Activated CD8-positive, alpha-beta T cell treated with anti-CD3 and anti-CD28 coated beads, Interleukin-2, amount 10 ng/mL, durations not matched to agents 7 days and 5 days (primary cell): ENCODE data around the gene GRM7. TPM values are rescaled to one million over a fixed set of nuclear protein-coding genes. Genes with fewer than 3 reads are reported as not detected.

ENCODE experiments used
- ATAC-seq: fragments of 150-1000 bp; cut with Tn5 transposase; one replicate; pipeline ENCODE4 v1.10.0; 2021; ENCODE audit warnings: moderate library complexity
- CTCF ChIA-PET: fragments of 350-600 bp; sonication (Branson Sonifier 250); formaldehyde crosslinking; loops from one replicate; lab custom pipeline; 2021; ENCODE audit warnings: antibody characterized with exemption; lab: Charles Lee
- POLR2A ChIA-PET: fragments of 350-600 bp; sonication (Branson Sonifier 250); formaldehyde crosslinking; loops from one replicate; lab custom pipeline; 2021; ENCODE audit warnings: antibody characterized with exemption; lab: Charles Lee
- DNase-seq: peaks from one replicate; pipeline ENCODE4 v3.0.0-alpha.2; 2020
- H3K27ac Mint-ChIP-seq: one replicate; pipeline ENCODE4 v1.8.0; 2021; ENCODE audit warnings: mild to moderate bottlenecking, mixed read lengths
- H3K27me3 Mint-ChIP-seq: one replicate; pipeline ENCODE4 v1.8.0; 2021; ENCODE audit warnings: low read depth, mixed read lengths
- H3K36me3 Mint-ChIP-seq: one replicate; pipeline ENCODE4 v1.8.0; 2021; ENCODE audit warnings: low read depth, mixed read lengths
- H3K4me1 Mint-ChIP-seq: one replicate; pipeline ENCODE4 v1.8.0; 2021; ENCODE audit warnings: low read depth, mixed read lengths
- H3K4me3 Mint-ChIP-seq: one replicate; pipeline ENCODE4 v1.8.0; 2021; ENCODE audit warnings: mild to moderate bottlenecking, mixed read lengths
- H3K9me3 Mint-ChIP-seq: one replicate; pipeline ENCODE4 v1.8.0; 2022; ENCODE audit warnings: mixed read lengths; ENCODE audit not compliant: insufficient read depth
- total RNA-seq, 2 experiments: library from RNA; stranded (reverse); gene quantifications; one replicate each; pipeline ENCODE4 v1.2.3, GENCODE V29; 2021

Gene GRM7
- total RNA-seq, 2 experiments from 2014 or later, result not detected

DNA sequence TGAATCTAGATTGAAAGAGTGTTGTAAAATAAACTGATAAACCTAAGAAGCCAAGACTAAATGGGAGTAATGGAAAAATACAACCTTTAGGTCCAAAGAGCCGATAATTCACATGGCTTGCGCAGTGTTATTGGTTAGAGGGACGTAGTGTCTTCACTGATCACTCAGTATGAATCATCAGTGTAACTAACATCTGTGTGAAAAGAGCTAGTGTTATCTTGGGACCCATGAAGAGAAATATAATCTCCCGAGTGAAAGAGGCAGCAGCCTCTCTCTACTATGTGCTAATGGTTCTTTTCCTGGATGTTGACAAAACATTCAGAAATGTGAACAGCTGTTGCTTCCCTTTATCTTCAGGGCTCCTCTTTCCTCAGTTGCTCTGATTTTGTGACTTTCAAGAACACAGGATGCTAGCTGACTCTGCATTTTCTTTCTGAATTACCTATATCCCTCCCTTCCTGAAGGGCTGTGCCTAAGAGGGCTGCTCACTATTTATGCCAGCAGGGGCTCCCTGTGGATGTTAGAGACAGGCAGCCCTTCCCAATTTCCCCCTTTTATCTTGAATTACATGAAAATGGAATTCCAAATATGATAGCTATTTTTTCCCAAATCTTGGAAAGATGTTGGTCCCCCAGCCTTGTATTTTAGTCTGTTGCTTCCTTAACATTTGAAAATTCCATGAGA, 128.8 kb downstream of the GRM7 start:
- CTCF ChIA-PET, result no interaction called here
- ATAC-seq, result no peak
- Mint-ChIP-seq H3K4me1 (no peaks in the 10 kb centered on the region), H3K27ac (no peak overlapping the region), H3K36me3 (no peaks in the 10 kb centered on the region), H3K27me3 (no peaks in the 10 kb centered on the region), H3K4me3 (no peak overlapping the region), H3K9me3 (no peaks in the 10 kb centered on the region)
- POLR2A ChIA-PET, result no interaction called here
- DNase-seq, result no peak

DNA sequence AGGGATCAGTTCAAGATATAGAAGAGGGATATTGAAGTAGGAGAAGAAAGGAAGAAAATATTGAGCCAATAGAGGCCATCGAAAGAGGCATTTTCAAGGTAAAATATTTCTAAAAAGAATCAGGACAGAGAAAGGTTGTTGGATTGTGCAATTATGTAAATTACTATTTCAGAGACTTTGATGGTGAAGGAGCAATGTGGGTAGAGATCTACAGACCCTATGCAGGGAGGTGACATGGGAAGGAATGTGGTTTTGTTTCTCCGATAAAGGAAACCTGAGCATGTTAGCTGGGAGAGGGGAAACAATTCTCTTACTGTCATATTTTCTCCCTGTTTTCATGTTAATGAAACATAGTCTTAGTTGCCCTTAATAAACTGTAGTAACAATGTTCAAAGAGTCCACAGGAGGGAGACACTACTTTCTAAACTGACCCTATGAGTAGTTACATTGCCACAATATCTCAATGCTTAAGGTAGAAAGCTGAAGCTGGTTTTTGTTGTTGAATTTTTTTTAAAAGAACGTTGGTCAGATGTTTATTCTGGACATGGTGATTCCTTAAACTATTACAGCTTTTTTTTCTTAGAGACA, 133.3 kb downstream of the GRM7 start:
- CTCF ChIA-PET, result interaction anchor here (0.6 kb wide), 1 partner anchor 11 kb away, joined by 3 read pairs; no protein-coding TSS in a partner anchor
- no peaks in the 10 kb centered on the region for H3K4me1 Mint-ChIP-seq
- H3K36me3 Mint-ChIP-seq, result no peaks in the 10 kb centered on the region
- no peak overlapping the region for H3K4me3 Mint-ChIP-seq
- ATAC-seq, result no peak
- H3K27me3 Mint-ChIP-seq, result no peaks in the 10 kb centered on the region
- POLR2A ChIA-PET, result no interaction called here
- DNase-seq, result no peak
- H3K9me3 Mint-ChIP-seq, result peaks cover 7% of the 10 kb centered on the region
- H3K27ac Mint-ChIP-seq, result no peak overlapping the region

DNA sequence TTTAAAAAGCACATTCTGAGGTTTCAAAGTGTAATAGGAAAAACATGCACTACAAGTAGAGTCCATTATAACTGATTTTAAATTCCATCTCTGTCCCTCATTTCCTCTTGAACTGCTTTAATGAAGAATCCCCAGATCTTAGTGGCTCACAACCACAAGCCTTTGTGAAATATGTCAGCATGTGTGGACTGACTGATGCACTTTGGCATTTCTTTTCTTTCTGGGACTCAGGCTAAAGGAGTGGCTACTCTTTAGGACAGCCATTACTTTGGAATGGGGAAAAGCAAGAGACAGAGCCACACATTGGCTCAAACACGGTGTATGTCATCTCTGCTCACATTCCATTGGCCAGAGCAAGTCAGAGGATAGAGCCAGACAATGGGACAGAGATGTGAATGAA, 139.6 kb downstream of the GRM7 start:
- DNase-seq, result no peak
- Mint-ChIP-seq H3K27ac (no peak overlapping the region), H3K4me1 (no peaks in the 10 kb centered on the region), H3K36me3 (no peaks in the 10 kb centered on the region), H3K4me3 (no peak overlapping the region), H3K27me3 (no peaks in the 10 kb centered on the region), H3K9me3 (peaks cover 19% of the 10 kb centered on the region)
- ChIA-PET POLR2A (no interaction called here), CTCF (no interaction called here)
- ATAC-seq, result no peak

DNA sequence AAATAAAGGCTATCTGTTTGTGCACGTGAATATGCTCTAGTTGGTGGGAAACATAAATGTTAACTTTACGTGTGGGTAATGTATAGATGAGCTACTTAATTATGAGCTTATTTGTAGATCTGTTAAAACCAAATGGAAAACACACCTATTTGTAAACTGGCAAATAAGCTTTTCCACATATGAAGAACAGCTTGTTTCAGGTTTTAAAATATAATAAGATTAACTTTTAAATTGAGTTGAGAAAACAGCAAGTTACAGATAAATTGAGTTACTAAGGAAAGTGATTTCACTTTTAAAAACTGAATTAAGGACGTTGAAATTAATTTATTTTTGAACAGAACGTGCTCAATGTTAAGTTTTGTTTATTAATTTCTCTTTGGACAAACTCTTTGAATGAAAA, 140.5 kb downstream of the GRM7 start:
- ATAC-seq (no peak), DNase-seq (no peak)
- Mint-ChIP-seq H3K9me3 (peaks cover 19% of the 10 kb centered on the region), H3K36me3 (no peaks in the 10 kb centered on the region), H3K27me3 (no peaks in the 10 kb centered on the region), H3K27ac (no peak overlapping the region), H3K4me1 (no peaks in the 10 kb centered on the region), H3K4me3 (no peak overlapping the region)
- ChIA-PET POLR2A (no interaction called here), CTCF (no interaction called here)

DNA sequence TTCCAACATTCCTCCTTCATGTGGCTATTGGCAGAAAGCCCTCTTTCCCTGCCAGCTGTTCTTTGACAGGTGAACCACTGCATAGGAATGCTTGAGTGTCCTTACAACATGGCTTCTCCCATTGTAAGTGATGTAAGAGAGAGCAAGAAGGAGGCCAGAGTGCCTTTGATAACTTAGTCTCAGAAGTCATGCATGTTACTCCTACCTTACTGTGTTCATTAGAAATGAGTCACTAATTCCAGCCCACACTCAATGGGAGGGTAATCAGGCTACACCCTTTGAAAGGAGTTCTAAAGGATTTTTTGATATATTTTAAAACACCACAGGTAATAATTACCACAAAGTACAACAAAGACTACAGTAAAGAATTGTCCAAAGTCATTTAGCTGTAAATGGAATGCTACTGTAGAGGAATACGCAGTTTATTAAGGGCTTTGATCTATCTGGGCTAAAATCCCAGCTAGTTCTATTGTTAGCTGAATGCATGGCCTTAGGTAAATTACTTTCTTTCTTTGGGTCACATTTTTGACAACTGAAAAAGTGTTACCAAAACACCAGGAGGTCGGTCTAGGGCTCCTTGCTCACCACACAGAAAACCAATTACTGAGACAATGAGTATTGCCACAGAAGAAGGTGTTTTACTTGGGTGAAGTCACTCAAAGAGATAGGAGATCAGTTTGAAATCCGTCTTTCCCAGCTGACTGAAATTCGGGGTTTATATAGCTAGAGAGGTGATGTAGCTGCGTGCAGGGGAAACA, 154.9 kb downstream of the GRM7 start:
- DNase-seq, result no peak
- H3K4me1 Mint-ChIP-seq, result no peaks in the 10 kb centered on the region
- no peak for ATAC-seq
- no peaks in the 10 kb centered on the region for H3K27me3 Mint-ChIP-seq
- H3K4me3 Mint-ChIP-seq, result no peak overlapping the region
- POLR2A ChIA-PET, result no interaction called here
- H3K9me3 Mint-ChIP-seq, result peaks cover 5% of the 10 kb centered on the region
- H3K27ac Mint-ChIP-seq, result no peak overlapping the region
- CTCF ChIA-PET, result no interaction called here
- no peaks in the 10 kb centered on the region for H3K36me3 Mint-ChIP-seq

DNA sequence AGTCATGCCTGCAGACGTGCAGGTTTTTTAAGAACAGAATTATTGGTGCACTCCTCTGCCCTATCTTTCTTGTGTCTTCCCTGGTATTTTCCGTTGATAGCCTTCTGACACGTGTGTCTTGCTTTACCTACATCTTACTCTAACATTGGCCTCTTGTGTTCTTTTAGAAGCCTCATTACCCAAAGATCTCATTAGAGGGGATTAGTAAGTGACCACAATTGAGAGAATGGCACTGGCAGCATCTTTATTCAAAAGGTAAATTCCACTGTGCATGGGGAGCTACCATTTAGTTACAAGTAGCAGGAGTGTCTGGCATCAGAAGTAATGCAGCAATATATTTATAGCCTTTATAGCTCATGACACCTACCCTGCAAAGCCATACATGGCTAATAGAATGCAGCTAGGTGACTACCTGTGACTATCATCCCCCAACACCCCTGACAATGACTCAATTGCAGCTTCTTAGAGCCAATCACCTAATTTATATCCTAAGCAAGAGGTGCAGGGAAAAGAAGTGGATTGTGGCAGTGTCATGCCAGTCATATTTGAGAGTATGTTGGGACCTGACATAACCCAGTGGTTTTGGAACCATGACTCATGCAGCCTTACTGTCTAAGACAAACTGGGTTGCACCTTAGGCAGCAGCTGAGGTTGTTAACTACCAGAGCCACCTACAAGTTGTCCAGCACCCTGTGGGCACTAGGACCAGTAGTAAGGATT, 164.8 kb downstream of the GRM7 start:
- ATAC-seq, result no peak

DNA sequence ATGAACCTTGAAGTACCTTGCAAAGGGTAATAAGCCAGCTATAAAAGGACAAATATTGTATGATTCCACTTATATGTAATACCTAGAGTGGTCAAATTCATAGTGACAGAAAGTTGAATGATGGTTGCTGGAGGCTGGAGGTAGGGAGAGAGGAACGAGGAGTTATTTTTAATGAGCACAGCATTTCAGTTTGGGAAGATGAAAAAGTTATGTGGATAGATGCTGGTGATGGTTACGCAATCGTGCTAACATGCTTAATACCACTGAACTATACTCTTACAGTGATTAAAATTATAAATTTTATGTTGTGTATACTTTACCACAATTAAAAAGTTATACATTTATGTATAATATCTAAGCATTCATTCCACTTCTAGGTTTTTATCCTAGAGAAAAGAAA, 168.6 kb downstream of the GRM7 start:
- CTCF ChIA-PET, result no interaction called here
- no peaks in the 10 kb centered on the region for H3K36me3 Mint-ChIP-seq
- no peak overlapping the region for H3K4me3 Mint-ChIP-seq
- POLR2A ChIA-PET, result no interaction called here
- no peaks in the 10 kb centered on the region for H3K27me3 Mint-ChIP-seq
- ATAC-seq (no peak), DNase-seq (no peak)
- H3K27ac Mint-ChIP-seq, result no peak overlapping the region
- H3K4me1 Mint-ChIP-seq, result no peaks in the 10 kb centered on the region
- no peaks in the 10 kb centered on the region for H3K9me3 Mint-ChIP-seq

More for the DNA sequence above, 164.8 kb downstream of the GRM7 start:
- Mint-ChIP-seq H3K27ac (no peak overlapping the region), H3K27me3 (no peaks in the 10 kb centered on the region), H3K9me3 (no peaks in the 10 kb centered on the region), H3K4me3 (no peak overlapping the region), H3K36me3 (no peaks in the 10 kb centered on the region), H3K4me1 (no peaks in the 10 kb centered on the region)
- CTCF ChIA-PET, result no interaction called here
- POLR2A ChIA-PET, result no interaction called here
- no peak for DNase-seq

DNA sequence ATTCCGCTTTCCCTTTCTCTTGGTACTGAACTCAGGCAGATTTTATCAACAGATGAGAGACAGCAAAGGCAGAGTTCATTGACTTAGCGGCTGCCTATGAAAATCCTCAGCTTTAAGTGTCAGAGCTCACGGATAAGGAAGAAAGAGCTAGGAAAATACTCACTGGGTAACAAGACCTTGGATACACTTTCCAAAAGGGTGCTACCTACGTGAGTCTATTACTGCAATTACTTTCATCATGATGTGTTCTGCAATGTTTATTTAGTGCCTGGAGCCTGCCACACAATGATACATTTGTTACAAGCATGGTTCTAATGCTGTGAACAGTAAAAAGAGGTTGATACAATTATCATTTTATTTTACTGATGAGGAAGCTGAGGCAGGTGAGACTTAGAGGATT, 177.5 kb downstream of the GRM7 start:
- H3K27ac Mint-ChIP-seq, result no peak overlapping the region
- H3K36me3 Mint-ChIP-seq, result no peaks in the 10 kb centered on the region
- ChIA-PET POLR2A (no interaction called here), CTCF (no interaction called here)
- no peaks in the 10 kb centered on the region for H3K4me1 Mint-ChIP-seq
- no peak for ATAC-seq
- H3K27me3 Mint-ChIP-seq, result no peaks in the 10 kb centered on the region
- DNase-seq, result no peak
- no peak overlapping the region for H3K4me3 Mint-ChIP-seq
- peaks cover 5% of the 10 kb centered on the region for H3K9me3 Mint-ChIP-seq

DNA sequence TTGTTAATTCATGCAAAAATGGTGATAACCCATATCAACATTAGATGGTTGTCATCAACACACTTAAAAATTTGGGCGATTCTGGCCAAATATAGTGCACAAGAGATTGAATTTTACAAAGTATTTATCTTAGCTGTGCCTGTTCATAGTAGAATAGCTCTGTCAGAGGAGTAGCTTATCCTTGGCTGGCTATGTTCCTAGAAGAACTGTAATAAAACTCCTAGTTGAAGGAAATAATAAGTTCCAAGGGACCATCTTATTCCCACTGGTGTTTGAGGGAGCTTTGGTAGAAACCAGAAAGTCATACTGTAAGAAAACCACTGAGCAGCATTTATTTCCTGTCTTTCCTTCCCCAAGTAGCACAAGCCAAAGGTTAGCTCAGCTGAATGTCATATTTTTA, 201.8 kb downstream of the GRM7 start:
- no peak for DNase-seq
- CTCF ChIA-PET, result no interaction called here
- no peak for ATAC-seq
- H3K27ac Mint-ChIP-seq, result no peak overlapping the region
- H3K9me3 Mint-ChIP-seq, result no peaks in the 10 kb centered on the region
- H3K27me3 Mint-ChIP-seq, result no peaks in the 10 kb centered on the region
- H3K4me1 Mint-ChIP-seq, result no peaks in the 10 kb centered on the region
- POLR2A ChIA-PET, result no interaction called here
- no peak overlapping the region for H3K4me3 Mint-ChIP-seq
- H3K36me3 Mint-ChIP-seq, result no peaks in the 10 kb centered on the region

DNA sequence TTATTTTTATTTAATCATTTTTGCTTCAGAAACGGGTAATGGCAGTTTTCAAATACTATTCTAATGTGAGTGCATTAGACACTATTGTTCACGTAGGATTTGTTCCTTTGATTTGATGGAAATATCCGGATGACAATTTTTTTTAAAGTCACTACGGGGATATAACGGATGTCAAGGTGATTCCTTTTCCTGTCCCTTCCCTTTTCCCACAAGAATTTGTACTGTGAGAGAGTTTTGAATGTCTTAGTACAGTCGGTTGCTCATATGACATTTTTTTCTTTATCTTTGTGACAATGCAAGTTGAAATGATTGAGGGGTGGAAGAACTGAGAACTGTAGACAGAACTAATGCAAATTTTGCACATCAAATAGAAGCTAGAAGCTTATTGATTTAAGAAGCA, 209.5 kb downstream of the GRM7 start:
- DNase-seq, result no peak
- no peak for ATAC-seq
- Mint-ChIP-seq H3K4me1 (no peaks in the 10 kb centered on the region), H3K4me3 (no peak overlapping the region), H3K36me3 (no peaks in the 10 kb centered on the region), H3K9me3 (no peaks in the 10 kb centered on the region), H3K27me3 (no peaks in the 10 kb centered on the region), H3K27ac (no peak overlapping the region)
- POLR2A ChIA-PET, result no interaction called here
- CTCF ChIA-PET, result no interaction called here

DNA sequence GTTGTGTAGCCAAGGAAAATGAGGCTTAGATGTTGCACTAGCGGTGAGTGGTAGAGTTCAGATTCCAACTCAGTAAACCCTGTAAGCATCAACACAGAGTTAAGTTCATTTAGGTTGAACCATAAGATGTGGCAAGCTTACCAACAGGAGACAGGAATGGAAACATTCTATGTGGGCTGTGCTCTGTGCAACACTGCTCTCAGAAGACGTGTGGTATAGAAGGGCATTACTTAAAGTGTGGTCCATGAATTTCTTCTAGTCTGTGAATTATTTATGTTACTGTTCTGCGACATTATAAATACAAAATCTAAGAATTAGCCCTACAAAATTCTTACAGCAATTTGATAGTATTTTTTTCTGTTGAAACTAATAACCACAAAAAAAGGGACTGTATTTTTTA, 213.3 kb downstream of the GRM7 start:
- Mint-ChIP-seq H3K27ac (no peak overlapping the region), H3K9me3 (no peaks in the 10 kb centered on the region), H3K27me3 (no peaks in the 10 kb centered on the region), H3K4me1 (no peaks in the 10 kb centered on the region), H3K36me3 (no peaks in the 10 kb centered on the region), H3K4me3 (no peak overlapping the region)
- DNase-seq, result no peak
- ChIA-PET CTCF (interaction anchor here (0.6 kb wide), 1 partner anchor 13 kb away, joined by 3 read pairs; no protein-coding TSS in a partner anchor), POLR2A (no interaction called here)
- ATAC-seq, result no peak

DNA sequence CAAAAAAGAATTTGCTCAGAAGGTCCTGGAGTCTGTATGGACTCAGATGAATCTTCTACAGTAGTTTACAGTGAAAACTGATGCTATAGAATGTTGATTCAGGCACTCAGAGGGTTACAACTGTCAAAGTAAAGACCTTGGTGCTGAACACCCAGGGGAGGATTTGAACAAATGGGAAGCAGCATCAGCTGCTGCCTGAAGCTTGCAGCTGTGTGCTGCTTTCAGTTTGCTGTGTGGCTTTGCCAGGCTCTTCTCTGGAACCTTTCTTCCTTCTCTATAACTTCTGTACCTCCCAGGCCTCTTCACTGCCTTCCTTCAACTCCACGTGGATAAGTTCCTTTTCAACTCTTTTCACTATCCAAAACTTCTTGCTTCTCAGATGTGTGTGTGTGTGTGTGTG, 214.2 kb downstream of the GRM7 start:
- Mint-ChIP-seq H3K27ac (no peak overlapping the region), H3K4me3 (no peak overlapping the region), H3K4me1 (no peaks in the 10 kb centered on the region), H3K9me3 (no peaks in the 10 kb centered on the region), H3K27me3 (no peaks in the 10 kb centered on the region), H3K36me3 (no peaks in the 10 kb centered on the region)
- no peak for ATAC-seq
- DNase-seq, result no peak
- CTCF ChIA-PET, result no interaction called here
- POLR2A ChIA-PET, result no interaction called here
